ENCODE results near the gene PLEK2. TPM values are rescaled to one million over a fixed set of nuclear protein-coding genes. Genes with fewer than 3 reads are reported as not detected.
"Not testable (repeated sequence)": the region's sequence is repeated elsewhere in the genome, so short reads cannot be mapped to it uniquely, and the experiment has no call there.

PLEK2 gene
- total RNA-seq, 1 donor from 2014 or later = not detected

GRCh38 chr14:67343601-67344230 lies 68.2 kb downstream of the PLEK2 start:
- H3K36me3 Mint-ChIP-seq = peaks cover 32% of the 10 kb centered on the region
- Histone ChIP-seq H3K4me2 (no peak overlapping the region), H3K9me3 (ENCODE audit: low read depth) (no peaks in the 10 kb centered on the region), H3K79me2 (ENCODE audit: low read depth) (no peaks in the 10 kb centered on the region), H2AFZ (replicated peaks) (no peak overlapping the region), H3F3A (ENCODE audit: low read depth) (no peaks in the 10 kb centered on the region), H3K27ac (no peak overlapping the region), H3K36me3 (peaks cover 15% of the 10 kb centered on the region), H3K4me3 (no peak overlapping the region), H3K4me1 (no peaks in the 10 kb centered on the region), H3K9ac (no peak overlapping the region), H4K20me1 (ENCODE audit: low read depth) (no peaks in the 10 kb centered on the region), H3K27me3 (no peaks in the 10 kb centered on the region)
- no peak for TF ChIP-seq EZH2 (IDR thresholded peaks at IDR 0.05)
- TF ChIP-seq CTCF (IDR thresholded peaks at IDR 0.05) = no peak
- no peak for TF ChIP-seq EZH2phosphoT487 (IDR thresholded peaks at IDR 0.05)
- H3K4me1 Mint-ChIP-seq = no peaks in the 10 kb centered on the region
- H3K9me3 Mint-ChIP-seq = peaks cover 2% of the 10 kb centered on the region
- H3K27me3 Mint-ChIP-seq (ENCODE audit: insufficient read depth, low read depth) = no peaks in the 10 kb centered on the region
- H3K27ac Mint-ChIP-seq = no peak overlapping the region
- no peak for DNase-seq (ENCODE audit: low spot score)
- no peak overlapping the region for H3K4me3 Mint-ChIP-seq

DNA sequence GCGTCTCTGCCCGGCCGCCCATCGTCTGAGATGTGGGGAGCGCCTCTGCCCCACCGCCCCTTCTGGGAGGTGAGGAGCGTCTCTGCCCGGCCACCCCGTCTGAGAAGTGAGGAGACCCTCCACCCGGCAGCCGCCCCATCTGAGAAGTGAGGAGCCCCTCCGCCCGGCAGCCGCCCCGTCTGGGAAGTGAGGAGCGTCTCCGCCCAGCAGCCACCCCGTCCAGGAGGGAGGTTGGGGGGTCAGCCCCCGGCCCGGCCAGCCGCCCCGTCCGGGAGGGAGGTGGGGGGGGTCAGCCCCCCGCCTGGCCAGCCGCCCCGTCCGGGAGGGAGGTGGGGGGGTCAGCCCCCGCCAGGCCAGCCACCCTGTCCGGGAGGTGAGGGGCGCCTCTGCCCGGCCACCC lies 70.7 kb downstream of the PLEK2 start:
- not testable (repeated sequence) for H3K9me3 Mint-ChIP-seq; H3K4me1 ChIP-seq; H3K27me3 Mint-ChIP-seq (ENCODE audit: insufficient read depth, low read depth); H3K4me3 ChIP-seq; H3F3A ChIP-seq (ENCODE audit: low read depth); H3K4me2 ChIP-seq; H3K4me3 Mint-ChIP-seq; H4K20me1 ChIP-seq (ENCODE audit: low read depth); H3K27ac ChIP-seq; H3K79me2 ChIP-seq (ENCODE audit: low read depth); H2AFZ ChIP-seq (replicated peaks); H3K27me3 ChIP-seq; H3K4me1 Mint-ChIP-seq; H3K27ac Mint-ChIP-seq; H3K9ac ChIP-seq; H3K9me3 ChIP-seq (ENCODE audit: low read depth); DNase-seq (ENCODE audit: low spot score)
- H3K36me3 ChIP-seq = peaks cover 15% of the 10 kb centered on the region
- H3K36me3 Mint-ChIP-seq = peaks cover 32% of the 10 kb centered on the region

Small RNAs within 50 kb of the gene (microRNA-seq; reads per million reads assigned to microRNA genes)
- gene MIR5694 = not detected

Small RNAs within 50 kb of the gene (small RNA-seq; reads per million reads assigned to genes)
- gene MIR5694 (not detected), gene RF00019 (not detected)

Other genes starting within 250 kb of the PLEK2 start
- not detected in 2 replicates for gene GARIN2, start 222.7 kb downstream of the PLEK2 start, total RNA-seq (ENCODE audit: low replicate concordance)
- gene PALS1, start 170.7 kb downstream of the PLEK2 start, total RNA-seq (ENCODE audit: low replicate concordance) = 28.2 and 47.0 TPM in 2 replicates
- gene ATP6V1D, start 52.4 kb downstream of the PLEK2 start, total RNA-seq (ENCODE audit: low replicate concordance) = 79.9 and 89.4 TPM in 2 replicates
- 118 and 193 TPM in 2 replicates for gene EIF2S1, start 51.8 kb downstream of the PLEK2 start, total RNA-seq (ENCODE audit: low replicate concordance)
- gene TMEM229B, start 76.6 kb upstream of the PLEK2 start, total RNA-seq (ENCODE audit: low replicate concordance) = 0.12 TPM in 1 of 2 replicates, not detected in the other
- 10.1 and 17.6 TPM in 2 replicates for gene PLEKHH1, start 121.1 kb upstream of the PLEK2 start, total RNA-seq (ENCODE audit: low replicate concordance)
- 15.8 and 20.4 TPM in 2 replicates for gene PIGH, start 188.1 kb upstream of the PLEK2 start, total RNA-seq (ENCODE audit: low replicate concordance)
- gene ARG2, start 207.8 kb upstream of the PLEK2 start, total RNA-seq (ENCODE audit: low replicate concordance) = 91.8 and 92.4 TPM in 2 replicates